GM18858 (cell line): ENCODE results near the gene AUTS2.
A peak's percentile ranks its signal among the peaks of the same experiment; 100 is the strongest.

Experiments
- ATAC-seq: cut with Tn5 transposase; IDR thresholded peaks from one replicate; pipeline ENCODE4 v1.9.1; 2021; ENCODE audit not compliant: unreplicated experiment

The AUTS2 gene

GRCh38 chr7:69843653-69844052 lies 245.4 kb downstream of the AUTS2 start:
- peak; percentile 30 for ATAC-seq

DNA sequence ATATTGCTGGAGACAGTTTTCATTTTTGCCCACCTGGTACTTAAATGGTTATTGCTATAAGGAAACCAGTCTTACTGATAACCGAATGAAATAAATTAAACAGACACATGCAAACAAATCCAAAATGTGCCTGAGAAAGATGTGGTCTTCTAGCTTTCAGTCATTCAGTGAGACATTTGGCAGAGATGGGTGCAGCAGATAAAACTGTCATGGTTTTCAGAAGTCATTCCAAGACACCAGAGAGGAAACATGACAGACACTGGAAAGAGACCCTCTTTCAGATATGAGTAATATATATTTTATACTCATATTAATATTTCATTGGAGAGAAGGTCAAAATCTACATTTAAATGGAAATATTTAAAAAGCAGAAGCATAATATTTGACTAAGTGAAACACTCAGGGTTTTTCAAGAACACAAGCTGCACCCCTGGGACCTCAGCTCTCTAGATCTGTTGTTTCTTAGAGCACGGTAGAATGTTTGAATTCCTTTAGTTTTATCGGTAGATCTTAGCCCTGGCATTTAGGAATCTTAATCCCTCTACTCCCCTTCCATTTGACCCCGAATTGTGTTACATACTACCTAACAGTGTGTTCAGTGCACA lies 246.1 kb downstream of the AUTS2 start:
- ATAC-seq = peak; percentile 41

- ATAC-seq = no peak
These were observed 247.6 kb downstream of the AUTS2 start for GRCh38 chr7:69845721-69846495.

GRCh38 chr7:69847921-69848612 lies 249.8 kb downstream of the AUTS2 start:
- ATAC-seq = no peak

DNA sequence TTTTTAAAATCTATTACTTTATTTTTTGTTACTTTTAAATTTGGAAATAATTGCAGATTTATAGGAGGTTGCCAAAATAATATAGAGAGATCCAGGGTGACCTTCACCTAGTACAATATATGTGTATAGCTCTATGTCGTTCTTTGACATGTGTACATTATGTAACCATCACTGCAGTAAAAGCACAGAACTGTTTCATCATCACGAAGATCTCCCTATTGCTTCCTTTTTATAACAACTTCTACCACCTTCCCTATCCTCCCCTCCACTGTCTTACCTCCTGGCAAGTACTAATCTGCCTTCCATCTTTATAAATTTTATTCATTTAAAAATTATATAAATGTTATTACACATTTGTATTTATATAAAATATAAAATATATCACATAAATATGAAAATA lies 251.0 kb downstream of the AUTS2 start:
- no peak for ATAC-seq

DNA sequence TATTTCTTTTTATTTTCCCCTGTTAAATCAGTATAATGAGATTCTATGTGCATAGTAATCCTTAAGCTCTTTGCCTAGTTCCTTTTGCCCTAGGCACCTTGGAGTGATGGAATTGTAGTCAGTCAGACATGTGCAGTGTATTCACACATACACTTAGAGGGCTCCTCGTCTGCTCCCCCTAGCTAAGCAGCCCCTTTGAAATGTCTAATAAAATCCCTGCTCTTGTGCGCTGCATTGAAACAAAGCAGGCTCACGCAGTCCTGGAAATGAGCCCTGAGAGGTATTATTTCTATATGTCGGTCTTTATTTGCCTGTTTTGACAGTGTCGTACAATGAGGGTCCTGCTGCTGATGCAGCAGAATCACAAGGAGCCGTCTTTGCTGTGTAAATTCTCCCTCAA lies 258.7 kb downstream of the AUTS2 start:
- ATAC-seq = no peak

DNA sequence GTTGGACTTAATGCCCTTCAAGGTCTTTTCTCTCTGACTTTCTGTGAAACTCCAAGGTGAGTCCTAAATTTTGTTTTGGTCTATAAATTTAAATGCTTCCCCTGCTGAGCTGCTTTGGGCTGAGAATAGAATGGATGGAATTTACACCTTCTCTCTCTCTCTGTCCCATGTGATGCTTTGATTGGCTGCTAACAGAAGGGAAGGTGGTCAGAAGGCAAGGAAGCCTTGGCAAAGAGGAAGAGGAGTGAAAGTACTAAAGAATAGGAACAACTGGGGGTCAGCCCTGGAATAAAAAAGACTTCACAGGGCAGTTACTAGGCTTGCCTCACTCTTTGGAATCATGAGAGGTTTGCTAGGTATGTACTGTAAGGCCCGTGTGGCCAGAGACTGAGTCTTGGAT lies 260.2 kb downstream of the AUTS2 start:
- no peak for ATAC-seq

DNA sequence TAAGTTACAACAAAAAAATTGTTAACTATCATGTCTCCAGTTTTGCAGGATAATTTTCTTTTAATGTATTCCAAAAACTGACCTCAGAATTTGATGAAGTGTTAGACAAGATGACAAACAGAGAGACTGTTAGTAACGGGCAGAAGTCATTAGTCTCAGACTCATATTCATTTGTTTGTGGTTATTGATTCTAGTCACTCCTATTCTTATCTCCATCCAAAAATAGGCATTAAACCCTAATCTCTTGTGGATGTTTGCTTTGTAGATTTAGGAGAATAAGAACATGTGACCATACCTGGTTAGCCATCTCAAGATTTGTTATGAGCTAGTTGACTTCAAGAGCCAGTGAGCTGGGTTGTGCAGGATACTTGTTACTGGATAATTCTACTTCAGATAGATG lies 261.1 kb downstream of the AUTS2 start:
- no peak for ATAC-seq

GRCh38 chr7:69860486-69860885 lies 262.2 kb downstream of the AUTS2 start:
- ATAC-seq = no peak

DNA sequence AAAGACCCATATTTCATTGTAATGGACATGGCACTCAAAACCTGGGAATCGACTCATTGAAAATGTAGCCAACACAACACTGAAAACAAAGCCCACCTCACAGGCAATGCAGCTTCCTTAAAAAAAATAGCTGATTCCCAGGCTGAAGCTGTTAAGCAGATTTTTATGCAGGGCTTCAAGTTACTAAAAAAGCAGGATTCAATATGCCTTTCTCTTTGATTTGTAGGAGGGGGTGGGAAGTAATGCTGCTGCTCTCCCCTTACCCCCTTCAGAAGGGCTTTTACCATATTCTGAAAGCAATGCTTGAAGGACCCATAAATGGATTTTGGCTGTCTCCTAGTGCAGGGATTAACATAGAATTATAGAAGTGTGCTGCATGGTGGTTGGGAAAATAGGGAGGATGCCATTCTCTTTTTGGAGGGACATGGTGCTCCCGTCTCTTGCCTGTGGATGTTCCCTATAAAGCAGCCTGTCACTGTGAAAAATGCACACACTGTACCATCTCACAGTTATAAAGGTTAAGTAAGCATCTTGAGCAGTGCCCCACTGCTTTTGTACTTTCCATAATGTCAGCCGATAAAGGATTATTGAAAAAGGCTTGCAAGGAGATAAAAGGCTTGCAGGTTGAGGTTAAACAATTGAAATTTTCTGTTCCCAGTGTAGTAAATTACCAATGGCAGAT lies 262.8 kb downstream of the AUTS2 start:
- no peak for ATAC-seq

GRCh38 chr7:69862413-69863064 lies 264.3 kb downstream of the AUTS2 start:
- ATAC-seq = no peak

DNA sequence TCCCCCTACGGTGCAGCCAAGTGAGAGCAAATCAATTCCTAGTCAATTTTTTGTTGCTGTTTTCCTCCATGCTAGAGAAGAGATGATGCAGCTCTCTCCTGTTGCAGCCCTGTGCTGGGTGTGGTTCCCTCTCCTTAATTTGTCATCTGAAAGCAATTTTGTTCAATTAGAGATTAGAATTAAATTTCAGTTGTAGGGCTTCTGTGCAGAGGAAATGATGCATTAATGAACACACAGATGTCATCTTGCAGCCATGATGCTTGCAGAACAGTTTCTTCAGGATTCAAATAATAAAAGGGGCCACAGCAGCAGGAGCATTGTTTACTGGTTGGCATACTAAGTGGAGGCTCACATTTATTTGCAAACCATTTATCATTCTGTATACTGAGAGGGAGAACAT lies 266.0 kb downstream of the AUTS2 start:
- ATAC-seq = no peak

- ATAC-seq = peak; percentile 77
These were observed 266.5 kb downstream of the AUTS2 start for GRCh38 chr7:69864822-69865221.

DNA sequence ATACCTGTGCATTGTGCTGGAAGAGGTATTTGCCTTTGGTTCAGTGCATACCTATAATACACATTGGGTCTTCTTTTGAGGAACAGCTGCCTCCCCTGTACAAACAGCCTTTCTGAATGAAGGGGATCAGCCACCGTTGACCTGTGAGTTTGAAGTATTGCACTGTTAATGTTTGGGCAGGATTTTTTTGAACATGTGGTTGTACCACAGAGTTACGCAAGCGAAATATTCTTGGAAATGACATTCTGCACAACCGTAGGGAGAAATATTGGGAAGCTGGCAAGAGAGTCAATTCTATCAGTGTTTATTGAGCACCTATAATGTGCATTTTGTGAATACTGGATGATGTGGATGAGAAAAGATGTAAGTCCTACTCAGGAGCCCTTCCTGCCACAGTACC lies 270.6 kb downstream of the AUTS2 start:
- ATAC-seq = no peak

DNA sequence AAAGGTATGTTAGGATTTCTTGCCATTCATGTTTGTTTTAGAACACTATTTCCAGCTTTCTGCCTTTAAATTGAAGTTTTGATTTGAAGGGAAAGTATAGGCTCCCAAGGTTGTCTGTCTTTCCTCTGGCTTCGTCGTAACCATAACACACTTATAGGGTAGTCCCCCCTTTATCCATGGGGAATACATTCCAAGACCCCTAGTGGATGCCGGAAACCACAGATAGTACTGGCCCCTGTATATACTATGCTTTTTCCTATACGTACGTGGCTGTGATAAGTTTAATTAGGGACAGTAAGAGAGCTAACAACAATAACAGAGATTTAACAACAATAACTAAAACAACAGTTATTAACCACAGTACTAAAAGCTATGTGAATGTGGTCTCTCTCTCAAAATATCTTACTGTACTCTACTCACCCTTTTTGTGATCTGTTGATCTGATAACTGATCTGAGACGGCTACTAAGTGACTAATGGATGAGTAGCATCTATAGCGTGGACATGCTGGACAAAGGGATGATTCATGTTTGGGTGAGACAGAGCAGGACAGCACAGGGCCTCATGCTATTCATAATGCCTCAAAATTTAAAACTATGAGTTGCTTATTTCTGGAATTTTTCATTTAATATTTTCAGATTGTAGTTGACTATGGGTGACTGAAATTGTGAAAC lies 273.1 kb downstream of the AUTS2 start:
- no peak for ATAC-seq

GRCh38 chr7:69871886-69872569 lies 273.8 kb downstream of the AUTS2 start:
- ATAC-seq = no peak

DNA sequence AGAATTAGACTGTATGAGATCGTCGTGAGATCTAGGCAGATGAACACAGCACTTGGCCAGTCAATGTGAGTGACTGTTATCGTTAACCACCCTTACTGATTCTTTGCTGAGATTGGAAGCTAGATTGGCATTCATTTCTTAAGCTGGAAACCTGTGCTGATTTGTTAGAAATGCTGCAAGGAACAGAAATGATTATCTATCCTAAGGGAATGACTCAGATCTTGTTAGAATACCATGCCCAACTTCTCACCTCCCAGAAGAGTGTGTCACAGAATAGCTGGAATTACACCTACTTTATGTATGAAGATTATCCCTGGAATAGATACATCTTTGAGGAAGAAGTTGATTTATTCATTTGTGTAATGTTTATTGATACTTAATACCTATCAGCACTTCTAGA lies 275.2 kb downstream of the AUTS2 start:
- no peak for ATAC-seq

GRCh38 chr7:69878015-69878414 lies 279.7 kb downstream of the AUTS2 start:
- no peak for ATAC-seq

DNA sequence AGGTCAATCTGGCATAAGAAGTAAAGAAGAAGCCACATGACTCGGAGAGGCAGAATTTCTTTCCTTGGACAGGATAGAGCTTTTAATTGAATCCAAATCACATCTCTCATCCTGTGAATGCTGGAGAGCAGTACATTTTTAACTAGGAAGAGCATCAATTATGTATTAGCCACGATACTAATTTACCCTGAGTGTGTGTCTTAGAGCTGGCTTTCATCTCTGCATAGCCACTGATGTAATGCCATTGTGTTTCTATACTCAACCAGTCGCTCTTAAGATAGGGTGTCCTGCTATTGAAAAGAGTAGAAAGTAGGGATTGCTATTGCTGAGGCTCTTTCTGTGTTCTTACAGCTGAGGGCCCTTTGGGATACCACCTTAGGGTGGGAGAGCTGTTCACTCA lies 280.3 kb downstream of the AUTS2 start:
- ATAC-seq = no peak

DNA sequence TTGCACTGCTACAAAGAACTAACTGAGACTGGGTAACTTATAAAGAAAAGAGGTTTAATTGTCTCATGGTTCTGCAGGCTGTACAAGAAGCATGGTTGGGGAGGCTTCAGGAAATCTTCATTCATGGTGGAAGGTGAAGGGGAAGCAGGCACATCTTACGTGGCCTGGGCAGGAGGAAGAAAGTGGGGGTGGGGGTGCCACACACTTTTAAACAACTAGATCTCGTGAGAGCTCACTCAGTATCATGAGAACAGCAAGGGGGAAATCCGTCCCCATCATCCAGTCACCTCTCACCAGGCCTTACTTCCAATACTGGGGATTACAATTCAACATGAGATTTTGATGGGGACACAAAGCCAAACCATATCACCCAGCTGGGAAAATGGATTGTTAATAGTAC lies 281.7 kb downstream of the AUTS2 start:
- ATAC-seq = no peak
